Measurements from ENCODE around the gene PFDN4. TPM values are rescaled to one million over a fixed set of nuclear protein-coding genes. Genes with fewer than 3 reads are reported as not detected.

The PFDN4 gene
- total and polyA plus RNA-seq, 2 of the 4 experiments (the other 2 are of a cell fraction) = 14.9 to 93.2 TPM

DNA sequence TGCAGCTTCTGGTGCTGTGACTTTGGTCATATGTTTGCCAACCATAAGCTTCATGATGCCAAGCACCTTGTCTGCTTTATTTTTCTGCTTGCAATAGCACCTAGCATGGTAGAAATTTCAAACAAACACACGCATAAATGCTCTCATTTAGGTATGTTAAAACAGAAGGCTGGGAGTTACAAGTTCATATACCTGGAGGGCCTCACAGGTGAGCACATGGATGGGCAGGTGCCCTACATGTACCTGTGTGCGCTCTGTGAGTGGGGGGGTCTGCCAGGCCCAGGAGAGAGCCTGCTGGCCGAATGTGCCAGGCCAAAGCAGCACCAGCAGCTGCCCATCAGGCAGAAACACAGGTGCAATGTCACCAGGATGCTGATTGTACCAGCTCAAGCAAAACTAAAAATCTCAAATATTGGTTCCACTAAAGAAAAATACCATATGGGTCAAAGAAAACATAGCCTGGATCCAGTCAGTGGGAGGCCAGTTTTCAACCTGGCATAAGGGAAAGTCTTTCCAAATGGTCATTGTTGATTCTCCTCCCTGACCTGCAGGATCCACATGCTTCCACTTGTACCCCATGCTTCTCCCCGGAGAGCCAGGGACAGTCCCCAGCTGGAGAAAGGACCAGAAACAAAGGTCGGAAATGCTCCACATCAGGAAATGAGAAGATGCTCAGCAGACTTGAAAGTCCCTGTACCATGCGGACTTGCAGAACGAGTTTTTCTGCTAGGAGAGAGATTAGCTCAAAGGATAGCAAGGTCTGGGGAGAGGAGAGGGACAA is 7.2 kb upstream of the PFDN4 start:
- ChIA-PET CTCF (interaction anchor here (0.7 to 4.9 kb wide), 15 partner anchors 18 to 1307 kb away, joined by 3 to 66 read pairs (median 4); no protein-coding TSS in a partner anchor), POLR2A (ENCODE audit: unreplicated experiment) (no interaction called here)
- no peak overlapping the region for H3K56ac ChIP-seq (ENCODE audit: extremely low read depth, insufficient read depth, low read length)
- TF ChIP-seq RCOR1 (IDR thresholded peaks at IDR 0.05; ENCODE audit: insufficient replicate concordance, low read length) (no peak), FOS (IDR thresholded peaks at IDR 0.05; ENCODE audit: low read depth, low read length) (no peak), CEBPB (IDR thresholded peaks at IDR 0.05; ENCODE audit: low read depth, low read length) (no peak)
- TF ChIP-seq, protein P1, sequence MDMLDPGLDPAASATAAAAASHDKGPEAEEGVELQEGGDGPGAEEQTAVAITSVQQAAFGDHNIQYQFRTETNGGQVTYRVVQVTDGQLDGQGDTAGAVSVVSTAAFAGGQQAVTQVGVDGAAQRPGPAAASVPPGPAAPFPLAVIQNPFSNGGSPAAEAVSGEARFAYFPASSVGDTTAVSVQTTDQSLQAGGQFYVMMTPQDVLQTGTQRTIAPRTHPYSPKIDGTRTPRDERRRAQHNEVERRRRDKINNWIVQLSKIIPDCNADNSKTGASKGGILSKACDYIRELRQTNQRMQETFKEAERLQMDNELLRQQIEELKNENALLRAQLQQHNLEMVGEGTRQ (IDR thresholded peaks at IDR 0.05; ENCODE audit: low read depth, low read length) = no peak
- no peak overlapping the region for H3K14ac ChIP-seq (replicated peaks; ENCODE audit: low read depth, low read length)
- H2AK5ac ChIP-seq (ENCODE audit: low read depth, low read length) = no peak overlapping the region
- peak overlapping the region; percentile 5 for H2AK9ac ChIP-seq (replicated peaks; ENCODE audit: low read depth, low read length, poor library complexity)
- H2BK120ac ChIP-seq (ENCODE audit: low read depth, low read length) = no peak overlapping the region
- H3K4me1 ChIP-seq (ENCODE audit: control insufficient read depth, insufficient read depth, low read length) = no peaks in the 10 kb centered on the region
- H3K36me3 ChIP-seq (ENCODE audit: control insufficient read depth, insufficient read depth, low read length) = no peaks in the 10 kb centered on the region
- no peak for DNase-seq
- no peaks in the 10 kb centered on the region for H3K9me1 ChIP-seq (ENCODE audit: insufficient read depth, low read length)
- H3K79me1 ChIP-seq (ENCODE audit: low read depth in 1 of 2, low read length in 2 of 2) = no peaks in the 10 kb centered on the region
- H3K9me3 ChIP-seq (ENCODE audit: control insufficient read depth, insufficient read depth, low read length) = no peaks in the 10 kb centered on the region
- H2AFZ ChIP-seq (replicated peaks; ENCODE audit: low read length, poor library complexity) = no peak overlapping the region
- H3K4me2 ChIP-seq (ENCODE audit: low read depth, low read length) = no peak overlapping the region
- no peak overlapping the region for H2BK5ac ChIP-seq (ENCODE audit: low read depth, low read length, poor library complexity, severe bottlenecking)
- H4K8ac ChIP-seq (ENCODE audit: low read depth in 2 of 2, low read length in 2 of 2) = no peak overlapping the region
- intact Hi-C loops (cut with micrococcal nuclease) (no loop called here), dilution Hi-C loops (cut with HindIII; ENCODE audit: low sequenced_read_pairs, unreplicated experiment) (no loop called here), in situ Hi-C loops (cut with MboI; ENCODE audit: low sequenced_read_pairs) (loop anchor here (10.0 kb wide), 1 partner anchor 626 kb away; no protein-coding TSS in a partner anchor)
- no peak overlapping the region for H3K27ac ChIP-seq (ENCODE audit: insufficient read depth, low read length)
- no peak overlapping the region for H3K23ac ChIP-seq (ENCODE audit: low read depth, low read length)
- BruUV-seq (replicated peaks) = no TSS peak
- H4K20me1 ChIP-seq (ENCODE audit: insufficient read depth, low read length) = no peaks in the 10 kb centered on the region
- H3K4me3 ChIP-seq (ENCODE audit: insufficient read depth, low read depth, low read length) = no peak overlapping the region
- ATAC-seq (ENCODE audit: low read depth) = no peak
- H3K27me3 ChIP-seq (ENCODE audit: control insufficient read depth, insufficient read depth, low read length) = peaks cover 10% of the 10 kb centered on the region; the same call in 1 of the 2 replicates
- H4K5ac ChIP-seq (ENCODE audit: low read depth, low read length) = no peak overlapping the region
- no peak overlapping the region for H2BK15ac ChIP-seq (ENCODE audit: low read depth, low read length)
- no peak overlapping the region for H3K4ac ChIP-seq (ENCODE audit: low read depth, low read length)
- no peak overlapping the region for H3K9ac ChIP-seq (ENCODE audit: low read depth, low read length)
- no peak overlapping the region for H3K18ac ChIP-seq (ENCODE audit: low read depth, low read length)
- no peak overlapping the region for H4K91ac ChIP-seq (ENCODE audit: insufficient read depth, low read depth, low read length)
- H2BK20ac ChIP-seq (ENCODE audit: low read depth, low read length) = no peak overlapping the region
- WGBS, 2 experiments (ENCODE audit: extremely low coverage in 2 of 2, insufficient read length in 1 of 2) = 31% methylated on average over 3 of the region's 7 CpGs; no CpG with 5 or more reads in 1 of the 2 experiments
